Mesodermal cell (in vitro differentiated cells): ENCODE results near the gene AGAP1.

Experiments
- H3K27ac ChIP-seq: 2 replicates; pipeline ENCODE4 v1.7.0; 2013; ENCODE audit warnings: mild to moderate bottlenecking, low read depth, low read length, moderate library complexity; ENCODE audit not compliant: severe bottlenecking
- H3K36me3 ChIP-seq: 2 replicates; pipeline ENCODE4 v1.7.1; 2013; ENCODE audit warnings: mild to moderate bottlenecking, low read length, moderate library complexity; ENCODE audit not compliant: control insufficient read depth, insufficient read depth
- H3K4me1 ChIP-seq: one replicate; pipeline ENCODE4 v1.7.1; 2013; ENCODE audit warnings: mild to moderate bottlenecking, low read length; ENCODE audit not compliant: insufficient read depth, control insufficient read depth, poor library complexity, severe bottlenecking
- H3K4me3 ChIP-seq: 2 replicates; pipeline ENCODE4 v1.7.0; 2013; ENCODE audit warnings: low read length, control low read depth, mild to moderate bottlenecking; ENCODE audit not compliant: insufficient read depth, poor library complexity, severe bottlenecking; ENCODE audit errors: extremely low read depth
- H3K9me3 ChIP-seq: 2 replicates; pipeline ENCODE4 v1.7.1; 2013; ENCODE audit warnings: mild to moderate bottlenecking, low read length, moderate library complexity; ENCODE audit not compliant: control insufficient read depth
- WGBS, 2 experiments: methylation state at CpG; one replicate each; pipeline ENCODE4 v1.1.5; 2013; ENCODE audit warnings: missing lambda C conversion rate in 2 of 2; ENCODE audit not compliant: insufficient coverage in 2 of 2; 5-methylcytosine and 5-hydroxymethylcytosine counted together

The AGAP1 gene

GRCh38 chr2:236010920-236011685, 517.3 kb downstream of the AGAP1 start:
- no peak overlapping the region for H3K27ac ChIP-seq
- WGBS, 2 experiments: 81 to 85% methylated on average over 9 to 11 of the region's 15 CpGs
- H3K4me1 ChIP-seq: no peaks in the 10 kb centered on the region
- no peak overlapping the region for H3K4me3 ChIP-seq
- no peaks in the 10 kb centered on the region for H3K9me3 ChIP-seq
- H3K36me3 ChIP-seq: peaks cover 3% of the 10 kb centered on the region

- no peak overlapping the region for H3K27ac ChIP-seq
- H3K4me1 ChIP-seq: no peaks in the 10 kb centered on the region
- 80 to 85% methylated on average over 3 to 4 of the region's 8 CpGs for WGBS, 2 experiments
- no peaks in the 10 kb centered on the region for H3K9me3 ChIP-seq
- no peak overlapping the region for H3K4me3 ChIP-seq
- peaks cover 3% of the 10 kb centered on the region for H3K36me3 ChIP-seq
Observed at GRCh38 chr2:236012155-236012554, 518.3 kb downstream of the AGAP1 start.

DNA sequence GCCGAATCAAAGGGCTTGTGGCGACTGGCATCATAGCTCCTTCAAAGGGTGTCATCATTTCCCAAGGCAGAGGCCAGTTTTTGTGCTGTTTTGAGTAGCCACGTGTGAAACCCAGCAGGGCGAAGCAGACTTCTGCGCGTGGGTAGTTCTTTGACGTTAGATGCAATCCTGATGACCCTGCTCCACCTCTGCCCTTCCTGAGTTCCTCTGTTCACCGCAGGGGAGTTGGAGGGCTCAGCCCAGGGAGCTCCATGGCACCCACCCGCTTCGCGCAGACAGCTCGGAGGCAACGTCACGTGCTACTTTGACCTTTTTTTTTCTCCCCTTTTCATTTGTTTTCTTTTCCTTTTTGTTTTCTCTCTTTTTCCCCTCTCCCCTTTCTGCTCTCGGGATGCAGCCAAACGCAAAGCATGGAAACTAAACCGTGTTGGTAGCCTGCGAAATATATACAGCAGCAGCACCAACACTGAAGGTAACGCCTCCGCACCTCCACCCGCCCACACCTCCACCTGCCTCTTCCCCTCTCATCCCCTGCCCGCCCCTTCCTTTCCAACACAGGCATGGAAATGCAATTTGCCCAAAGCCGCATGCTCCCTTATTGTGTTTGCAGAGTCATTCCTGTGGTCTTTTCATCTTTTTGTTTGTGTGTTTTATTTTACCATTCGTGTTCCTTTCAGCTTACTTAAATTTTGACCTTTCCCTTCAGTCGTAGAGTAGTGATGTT, 520.7 kb downstream of the AGAP1 start:
- H3K9me3 ChIP-seq: no peaks in the 10 kb centered on the region
- H3K27ac ChIP-seq: no peak overlapping the region

DNA sequence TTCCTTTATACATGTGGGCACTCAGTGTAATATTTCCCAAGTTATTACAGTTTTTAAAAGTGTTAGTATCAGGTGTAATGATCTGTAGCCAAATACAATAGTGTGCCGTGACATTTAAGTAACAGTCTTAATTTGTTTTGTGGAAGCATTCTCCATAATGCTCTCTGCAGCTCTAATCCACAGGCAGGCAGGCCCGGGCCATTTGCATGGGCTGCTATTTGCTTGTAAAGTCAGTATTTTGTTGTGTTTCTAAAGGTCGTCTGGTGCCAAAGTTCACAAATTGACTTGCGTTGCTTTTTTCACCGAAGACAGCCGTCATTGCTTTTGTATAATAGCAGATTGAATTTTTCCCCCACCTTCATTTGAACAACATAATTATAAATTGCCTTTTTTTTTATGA, 521.3 kb downstream of the AGAP1 start:
- H3K36me3 ChIP-seq: peaks cover 10% of the 10 kb centered on the region
- no peak overlapping the region for H3K27ac ChIP-seq
- no peaks in the 10 kb centered on the region for H3K4me1 ChIP-seq
- 57% methylated on average over 4 of the region's 6 CpGs; no CpG with 5 or more reads in 1 of the 2 experiments for WGBS, 2 experiments
- H3K9me3 ChIP-seq: no peaks in the 10 kb centered on the region
- H3K4me3 ChIP-seq: no peak overlapping the region

More for the DNA sequence above, 520.7 kb downstream of the AGAP1 start:
- Histone ChIP-seq H3K4me3 (no peak overlapping the region), H3K4me1 (no peaks in the 10 kb centered on the region), H3K36me3 (peaks cover 7% of the 10 kb centered on the region)
- 46 to 57% methylated on average over 21 to 22 of the region's 25 CpGs for WGBS, 2 experiments

- Histone ChIP-seq H3K9me3 (no peaks in the 10 kb centered on the region), H3K36me3 (peaks cover 10% of the 10 kb centered on the region), H3K4me1 (no peaks in the 10 kb centered on the region), H3K27ac (no peak overlapping the region), H3K4me3 (no peak overlapping the region)
- WGBS, 2 experiments: 75 to 77% methylated on average over 4 of the region's 4 CpGs
Observed at GRCh38 chr2:236016496-236016895, 522.7 kb downstream of the AGAP1 start.

DNA sequence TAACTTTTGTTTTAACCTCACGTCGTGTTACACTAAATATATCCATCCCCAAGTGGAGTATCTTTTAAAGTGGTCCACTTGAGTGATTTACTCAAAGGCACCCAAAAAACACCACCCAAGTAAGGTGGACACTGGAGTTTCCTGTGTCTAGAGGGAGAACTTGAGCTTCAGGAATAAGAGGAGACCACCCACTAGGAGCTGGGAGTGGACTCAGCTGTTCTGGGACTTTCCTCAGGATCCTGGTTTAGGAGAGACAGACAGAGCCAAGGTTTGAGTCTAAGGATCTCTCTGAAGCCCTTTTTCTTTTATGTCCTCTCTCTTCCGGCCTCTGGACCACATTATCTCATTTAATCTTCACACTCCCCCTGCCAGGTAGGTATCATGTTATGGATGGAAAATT, 523.6 kb downstream of the AGAP1 start:
- H3K27ac ChIP-seq: no peak overlapping the region
- H3K4me1 ChIP-seq: no peaks in the 10 kb centered on the region
- no peaks in the 10 kb centered on the region for H3K9me3 ChIP-seq
- WGBS, 2 experiments: no CpG with 5 or more reads among the region's 3 CpGs
- no peak overlapping the region for H3K4me3 ChIP-seq
- peaks cover 10% of the 10 kb centered on the region for H3K36me3 ChIP-seq

DNA sequence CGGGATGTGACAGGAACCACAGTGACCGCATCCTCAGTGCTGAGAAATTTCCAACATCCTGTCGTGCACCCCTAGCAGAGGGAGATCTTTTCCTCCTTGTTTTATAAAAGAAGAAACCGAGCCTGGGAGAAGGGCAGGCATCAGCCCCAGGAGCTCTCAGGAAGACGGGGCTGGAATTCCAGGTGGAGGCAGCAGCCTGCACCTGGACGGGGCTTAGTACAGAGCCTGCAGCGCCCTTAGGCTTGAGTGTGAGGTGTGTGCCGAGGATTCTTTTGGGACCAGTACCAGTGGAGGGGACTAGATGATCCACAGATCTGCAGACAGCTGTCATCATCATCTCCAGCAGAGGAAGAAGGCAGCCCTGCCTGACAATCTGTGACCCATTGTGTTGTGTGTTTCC, 525.6 kb downstream of the AGAP1 start:
- H3K9me3 ChIP-seq: no peaks in the 10 kb centered on the region
- no peak overlapping the region for H3K27ac ChIP-seq
- no peak overlapping the region for H3K4me3 ChIP-seq
- 92 to 98% methylated on average over 6 of the region's 8 CpGs for WGBS, 2 experiments
- peaks cover 10% of the 10 kb centered on the region for H3K36me3 ChIP-seq
- no peaks in the 10 kb centered on the region for H3K4me1 ChIP-seq

- H3K4me3 ChIP-seq: no peak overlapping the region
- WGBS, 2 experiments: 93 to 98% methylated on average over 9 to 11 of the region's 14 CpGs
- H3K27ac ChIP-seq: no peak overlapping the region
- peaks cover 10% of the 10 kb centered on the region for H3K36me3 ChIP-seq
- no peaks in the 10 kb centered on the region for H3K4me1 ChIP-seq
- no peaks in the 10 kb centered on the region for H3K9me3 ChIP-seq
Observed at GRCh38 chr2:236021499-236022057, 527.7 kb downstream of the AGAP1 start.

GRCh38 chr2:236022128-236022527, 528.3 kb downstream of the AGAP1 start:
- WGBS, 2 experiments: 83 to 100% methylated on average over 1 to 2 of the region's 5 CpGs
- Histone ChIP-seq H3K36me3 (peaks cover 10% of the 10 kb centered on the region), H3K4me3 (no peak overlapping the region), H3K4me1 (no peaks in the 10 kb centered on the region), H3K27ac (no peak overlapping the region), H3K9me3 (no peaks in the 10 kb centered on the region)

DNA sequence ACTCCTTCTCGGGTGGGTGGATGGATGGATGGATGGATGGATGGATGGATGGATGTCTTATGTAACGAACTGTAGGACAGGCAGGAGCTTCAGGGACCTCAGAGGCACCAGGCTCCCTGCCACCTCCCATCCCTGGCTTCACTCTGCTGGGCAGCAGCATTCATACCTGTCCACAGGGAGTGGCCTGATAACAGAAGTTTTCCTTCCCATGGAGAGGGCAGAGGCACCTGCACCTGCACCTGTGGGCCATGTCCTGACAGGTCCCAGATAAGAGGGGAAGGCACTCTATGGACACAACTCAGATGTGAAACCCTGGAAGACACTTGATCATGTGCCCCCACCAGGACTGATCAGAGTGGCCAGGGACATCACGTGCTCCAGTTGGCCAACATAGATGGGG, 532.0 kb downstream of the AGAP1 start:
- H3K27ac ChIP-seq: no peak overlapping the region
- no peak overlapping the region for H3K4me3 ChIP-seq
- no peaks in the 10 kb centered on the region for H3K9me3 ChIP-seq
- H3K36me3 ChIP-seq: no peaks in the 10 kb centered on the region
- no peaks in the 10 kb centered on the region for H3K4me1 ChIP-seq
- 86 to 100% methylated on average over 1 to 2 of the region's 3 CpGs for WGBS, 2 experiments
